ENCODE data around the gene SLC6A5.
"Not testable (repeated sequence)": the region's sequence is repeated elsewhere in the genome, so short reads cannot be mapped to it uniquely, and the experiment has no call there.

- TF ChIP-seq POLR2A, CTCF, EP300, POLR2AphosphoS5 (IDR thresholded peaks at IDR 0.05): not testable (repeated sequence)
Measured at GRCh38 chr11:20566115-20566514, 33.3 kb upstream of the SLC6A5 start.
